ENCODE results near the gene JAML. TPM values are rescaled to one million over a fixed set of nuclear protein-coding genes. Genes with fewer than 3 reads are reported as not detected.

JAML gene
- total RNA-seq, 2 experiments from 2014 or later, result 181 to 189 TPM

GRCh38 chr11:118174006-118174567 is 50.7 kb downstream of the JAML start:
- H3K27ac Mint-ChIP-seq, result no peak overlapping the region
- H3K9me3 Mint-ChIP-seq, result no peaks in the 10 kb centered on the region
- no peak for DNase-seq
- H3K36me3 Mint-ChIP-seq, result no peaks in the 10 kb centered on the region
- POLR2A ChIA-PET, result interaction anchor here (0.6 kb wide), 1 partner anchor 104 kb away, joined by 3 read pairs; no protein-coding TSS in a partner anchor
- H3K4me3 Mint-ChIP-seq, result no peak overlapping the region
- peaks cover 3% of the 10 kb centered on the region for H3K4me1 Mint-ChIP-seq
- no peak for ATAC-seq (ENCODE audit: low read depth)
- H3K27me3 Mint-ChIP-seq, result peaks cover 18% of the 10 kb centered on the region

- POLR2A ChIA-PET, result no interaction called here
- H3K27me3 Mint-ChIP-seq, result peaks cover 26% of the 10 kb centered on the region
- ATAC-seq (ENCODE audit: low read depth) (no peak), DNase-seq (no peak)
- H3K9me3 Mint-ChIP-seq, result no peaks in the 10 kb centered on the region
- H3K27ac Mint-ChIP-seq, result no peak overlapping the region
- no peak overlapping the region for H3K4me3 Mint-ChIP-seq
- peaks cover 3% of the 10 kb centered on the region for H3K4me1 Mint-ChIP-seq
- no peaks in the 10 kb centered on the region for H3K36me3 Mint-ChIP-seq
Observed at GRCh38 chr11:118172356-118172755, 52.5 kb downstream of the JAML start.

- peaks cover 3% of the 10 kb centered on the region for H3K4me1 Mint-ChIP-seq
- H3K4me3 Mint-ChIP-seq, result no peak overlapping the region
- no peaks in the 10 kb centered on the region for H3K36me3 Mint-ChIP-seq
- POLR2A ChIA-PET, result interaction anchor here (0.8 to 1.1 kb wide), 3 partner anchors 15 to 356 kb away, joined by 3 read pairs; no protein-coding TSS in a partner anchor
- no peak overlapping the region for H3K27ac Mint-ChIP-seq
- H3K27me3 Mint-ChIP-seq, result peaks cover 21% of the 10 kb centered on the region
- ATAC-seq (ENCODE audit: low read depth) (peak; percentile 90), DNase-seq (peak; percentile 76)
- no peaks in the 10 kb centered on the region for H3K9me3 Mint-ChIP-seq
Observed at GRCh38 chr11:118171269-118172062, 53.3 kb downstream of the JAML start.

- no peak for ATAC-seq (ENCODE audit: low read depth)
Observed at GRCh38 chr11:118170882-118171268, 53.9 kb downstream of the JAML start.

GRCh38 chr11:118170231-118170630 is 54.6 kb downstream of the JAML start:
- ATAC-seq (ENCODE audit: low read depth) (no peak), DNase-seq (no peak)
- H3K9me3 Mint-ChIP-seq, result no peaks in the 10 kb centered on the region
- H3K36me3 Mint-ChIP-seq, result no peaks in the 10 kb centered on the region
- H3K4me1 Mint-ChIP-seq, result peaks cover 1% of the 10 kb centered on the region
- H3K4me3 Mint-ChIP-seq, result no peak overlapping the region
- peaks cover 14% of the 10 kb centered on the region for H3K27me3 Mint-ChIP-seq
- POLR2A ChIA-PET, result interaction anchor here (1.1 kb wide), 1 partner anchor 14 kb away, joined by 3 read pairs; no protein-coding TSS in a partner anchor
- no peak overlapping the region for H3K27ac Mint-ChIP-seq

More at GRCh38 chr11:118170882-118171268, 53.9 kb downstream of the JAML start:
- Mint-ChIP-seq H3K4me1 (peaks cover 3% of the 10 kb centered on the region), H3K27ac (no peak overlapping the region), H3K4me3 (no peak overlapping the region), H3K27me3 (peaks cover 16% of the 10 kb centered on the region), H3K9me3 (no peaks in the 10 kb centered on the region), H3K36me3 (no peaks in the 10 kb centered on the region)
- no peak for DNase-seq
- POLR2A ChIA-PET, result interaction anchor here (0.9 to 1.1 kb wide), 2 partner anchors 15 to 355 kb away, joined by 3 read pairs; no protein-coding TSS in a partner anchor

- Mint-ChIP-seq H3K9me3 (no peaks in the 10 kb centered on the region), H3K36me3 (no peaks in the 10 kb centered on the region), H3K27me3 (peaks cover 13% of the 10 kb centered on the region), H3K4me1 (peaks cover 1% of the 10 kb centered on the region), H3K27ac (no peak overlapping the region), H3K4me3 (no peak overlapping the region)
- POLR2A ChIA-PET, result no interaction called here
- no peak for DNase-seq
- no peak for ATAC-seq (ENCODE audit: low read depth)
Observed at GRCh38 chr11:118169300-118170140, 55.3 kb downstream of the JAML start.

GRCh38 chr11:118168751-118169150 is 56.1 kb downstream of the JAML start:
- peaks cover 16% of the 10 kb centered on the region for H3K27me3 Mint-ChIP-seq
- H3K36me3 Mint-ChIP-seq, result no peaks in the 10 kb centered on the region
- no peak overlapping the region for H3K4me3 Mint-ChIP-seq
- H3K27ac Mint-ChIP-seq, result no peak overlapping the region
- H3K4me1 Mint-ChIP-seq, result peaks cover 1% of the 10 kb centered on the region
- no peaks in the 10 kb centered on the region for H3K9me3 Mint-ChIP-seq
- DNase-seq (no peak), ATAC-seq (ENCODE audit: low read depth) (no peak)
- POLR2A ChIA-PET, result no interaction called here

- POLR2A ChIA-PET, result no interaction called here
- no peak overlapping the region for H3K27ac Mint-ChIP-seq
Observed at GRCh38 chr11:118168316-118168715, 56.5 kb downstream of the JAML start.

GRCh38 chr11:118167906-118168305 is 56.9 kb downstream of the JAML start:
- no peak for DNase-seq
- Mint-ChIP-seq H3K9me3 (no peaks in the 10 kb centered on the region), H3K27ac (no peak overlapping the region), H3K36me3 (no peaks in the 10 kb centered on the region), H3K4me1 (peaks cover 1% of the 10 kb centered on the region), H3K4me3 (no peak overlapping the region), H3K27me3 (peaks cover 23% of the 10 kb centered on the region)
- no peak for ATAC-seq (ENCODE audit: low read depth)
- POLR2A ChIA-PET, result no interaction called here

More at GRCh38 chr11:118168316-118168715, 56.5 kb downstream of the JAML start:
- Mint-ChIP-seq H3K4me3 (no peak overlapping the region), H3K27me3 (peaks cover 19% of the 10 kb centered on the region), H3K36me3 (no peaks in the 10 kb centered on the region), H3K9me3 (no peaks in the 10 kb centered on the region), H3K4me1 (peaks cover 1% of the 10 kb centered on the region)
- ATAC-seq (ENCODE audit: low read depth) (no peak), DNase-seq (no peak)

- POLR2A ChIA-PET, result no interaction called here
- Mint-ChIP-seq H3K27me3 (peaks cover 27% of the 10 kb centered on the region), H3K27ac (no peak overlapping the region), H3K4me3 (no peak overlapping the region), H3K4me1 (peaks cover 1% of the 10 kb centered on the region), H3K36me3 (no peaks in the 10 kb centered on the region), H3K9me3 (no peaks in the 10 kb centered on the region)
- no peak for DNase-seq
- ATAC-seq (ENCODE audit: low read depth), result no peak
Observed at GRCh38 chr11:118167253-118167652, 57.6 kb downstream of the JAML start.

GRCh38 chr11:118166641-118167040 is 58.2 kb downstream of the JAML start:
- no peak overlapping the region for H3K27ac Mint-ChIP-seq
- no peaks in the 10 kb centered on the region for H3K9me3 Mint-ChIP-seq
- H3K36me3 Mint-ChIP-seq, result no peaks in the 10 kb centered on the region
- H3K4me3 Mint-ChIP-seq, result no peak overlapping the region
- peaks cover under 1% of the 10 kb centered on the region for H3K4me1 Mint-ChIP-seq
- POLR2A ChIA-PET, result no interaction called here
- DNase-seq (no peak), ATAC-seq (ENCODE audit: low read depth) (no peak)
- H3K27me3 Mint-ChIP-seq, result peaks cover 32% of the 10 kb centered on the region

- DNase-seq (no peak), ATAC-seq (ENCODE audit: low read depth) (no peak)
- H3K4me1 Mint-ChIP-seq, result no peaks in the 10 kb centered on the region
- POLR2A ChIA-PET, result no interaction called here
- no peak overlapping the region for H3K27ac Mint-ChIP-seq
- H3K4me3 Mint-ChIP-seq, result no peak overlapping the region
- H3K27me3 Mint-ChIP-seq, result peaks cover 38% of the 10 kb centered on the region
- no peaks in the 10 kb centered on the region for H3K36me3 Mint-ChIP-seq
- H3K9me3 Mint-ChIP-seq, result no peaks in the 10 kb centered on the region
Observed at GRCh38 chr11:118164885-118165284, 59.9 kb downstream of the JAML start.

- Mint-ChIP-seq H3K36me3 (no peaks in the 10 kb centered on the region), H3K4me3 (no peak overlapping the region), H3K4me1 (no peaks in the 10 kb centered on the region), H3K27me3 (peaks cover 41% of the 10 kb centered on the region), H3K27ac (no peak overlapping the region), H3K9me3 (no peaks in the 10 kb centered on the region)
- POLR2A ChIA-PET, result no interaction called here
- ATAC-seq (ENCODE audit: low read depth) (no peak), DNase-seq (no peak)
Observed at GRCh38 chr11:118163494-118163893, 61.3 kb downstream of the JAML start.

Data from activated naive CD8-positive, alpha-beta T cell treated with anti-CD3 and anti-CD28 coated beads, Interleukin-2, amount 10 ng/mL, durations not matched to agents 7 days and 5 days (primary cell).